Activated CD4-positive, CD25-positive, alpha-beta regulatory T cell treated with anti-CD3 and anti-CD28 coated beads, Interleukin-2, amount 50 U/mL, for 24 hours (primary cell): ENCODE data around the gene GABRD.
"Not testable (repeated sequence)": the region's sequence is repeated elsewhere in the genome, so short reads cannot be mapped to it uniquely, and the experiment has no call there.

Source experiments
- ATAC-seq, 2 donors: fragments of 150-1000 bp; cut with Tn5 transposase; one replicate each; pipeline ENCODE4 v1.10.0; 2021; ENCODE audit warnings: mild to moderate bottlenecking in 1 of 2, moderate library complexity in 1 of 2

GABRD gene

GRCh38 chr1:2019172-2019543 is at the start of gene GABRD:
TSS of gene GABRD (plus strand) at chr1:2019345. CDS start at chr1:2019424, 79 bp downstream.
- peak; percentile 33 to 53 for ATAC-seq

GRCh38 chr1:1969505-1969900 is 49.6 kb upstream of the GABRD start:
- no peak for ATAC-seq

- ATAC-seq = no peak
These were observed 49.0 kb upstream of the GABRD start for GRCh38 chr1:1969953-1970716.

DNA sequence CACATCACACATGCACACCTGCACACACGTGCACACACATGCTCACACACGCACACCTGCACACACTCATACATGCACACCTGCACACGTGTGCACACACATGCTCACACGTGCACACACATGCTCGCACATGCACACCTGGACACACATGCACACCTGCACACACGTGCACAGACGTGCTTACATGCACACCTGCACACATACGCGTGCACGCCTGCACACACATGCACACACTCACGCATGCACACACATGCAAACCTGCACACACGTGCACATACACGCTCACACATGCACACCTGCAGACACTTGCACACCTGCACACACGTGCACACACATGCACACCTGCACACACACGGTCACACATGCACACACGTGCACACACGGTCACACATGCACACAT is 48.1 kb upstream of the GABRD start:
- ATAC-seq = no peak

DNA sequence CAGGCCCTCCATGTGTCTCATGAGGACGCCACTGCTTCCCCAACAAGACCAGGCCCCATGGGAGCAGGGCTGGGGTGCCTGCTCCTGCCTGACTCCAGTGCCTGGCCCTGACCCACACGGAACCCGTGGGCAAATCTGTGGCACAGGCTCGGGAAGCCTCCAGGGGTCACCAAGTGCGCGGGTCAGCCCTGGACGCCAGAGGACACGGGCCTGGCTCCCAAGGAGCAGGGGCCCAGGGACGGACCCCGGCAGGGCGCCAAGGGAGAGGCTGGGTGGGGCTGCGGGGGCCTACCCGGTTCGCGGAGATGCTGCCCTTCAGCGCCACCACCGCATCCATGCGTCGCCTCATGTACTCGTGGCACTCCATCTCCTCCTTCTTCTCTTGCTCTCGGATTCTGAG is 47.5 kb upstream of the GABRD start:
- no peak for ATAC-seq

- ATAC-seq = no peak
These were observed 46.0 kb upstream of the GABRD start for GRCh38 chr1:1972976-1973715.

DNA sequence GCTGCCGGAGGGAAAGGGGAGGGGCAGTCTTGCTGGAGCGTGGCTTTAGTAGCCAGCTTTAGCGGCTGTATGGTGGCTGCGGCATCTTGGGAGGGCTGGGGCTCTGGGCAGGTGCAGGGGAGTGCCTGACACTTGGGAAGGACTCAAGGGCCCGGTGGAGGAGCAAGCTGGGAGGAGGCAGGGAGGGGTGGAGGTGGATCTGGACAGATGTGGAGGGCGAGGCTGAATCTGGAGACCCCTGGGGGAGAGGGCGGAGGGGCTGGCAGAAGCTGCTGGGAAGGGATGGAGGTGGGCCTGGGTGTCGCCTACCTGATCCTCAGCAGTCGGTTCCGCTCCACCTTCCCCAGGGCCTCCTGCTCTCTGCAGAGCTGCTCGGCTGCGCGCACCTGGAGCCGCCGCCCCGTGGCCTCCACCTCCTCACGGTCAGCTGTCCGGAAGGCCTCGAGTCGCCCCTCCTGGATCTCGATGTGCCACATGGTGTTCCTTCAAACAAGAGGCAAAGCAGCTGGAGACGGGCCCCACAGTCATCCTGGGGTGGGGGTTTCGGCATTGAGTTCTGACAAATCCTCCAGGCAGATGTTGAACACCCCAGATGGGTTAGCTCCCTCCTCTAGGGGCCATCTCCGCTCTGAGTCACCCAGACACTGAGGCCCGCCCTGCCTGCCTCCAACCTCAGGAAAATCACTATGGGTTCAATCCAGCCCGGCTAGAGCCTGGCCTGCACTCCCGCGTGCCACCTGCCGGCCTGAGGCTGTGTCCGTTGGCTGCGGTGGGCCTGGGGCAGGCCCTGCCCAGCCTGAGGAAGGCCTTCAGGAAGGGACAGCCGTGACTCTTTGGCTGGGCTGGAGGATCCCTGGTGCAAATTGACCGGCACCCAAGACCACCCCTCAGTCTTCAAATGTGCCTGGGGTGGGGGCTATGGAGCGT is 45.2 kb upstream of the GABRD start:
- no peak for ATAC-seq

DNA sequence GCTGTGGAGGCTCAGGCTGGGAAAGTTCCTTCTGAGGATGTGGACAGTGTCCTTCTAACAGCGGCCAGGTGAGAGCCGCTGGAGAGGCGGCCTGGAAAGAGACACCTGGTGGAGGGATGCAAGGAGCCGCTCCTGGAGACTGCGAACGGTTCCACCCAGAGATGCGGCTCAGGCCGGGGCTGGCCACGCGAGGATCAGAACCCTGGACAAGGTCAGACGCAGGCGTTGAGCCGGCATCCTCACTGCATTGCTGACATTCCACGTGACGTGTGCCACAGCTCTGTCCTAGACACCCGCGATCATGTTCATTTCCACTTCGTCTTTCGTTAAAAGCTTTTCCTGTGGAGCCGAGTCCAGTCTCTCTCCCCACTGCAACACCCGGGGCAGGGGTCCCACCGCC is 44.3 kb upstream of the GABRD start:
- ATAC-seq = no peak

GRCh38 chr1:1975535-1975934 is 43.6 kb upstream of the GABRD start:
- no peak for ATAC-seq

GRCh38 chr1:1976031-1976430 is 43.1 kb upstream of the GABRD start:
- ATAC-seq = no peak

DNA sequence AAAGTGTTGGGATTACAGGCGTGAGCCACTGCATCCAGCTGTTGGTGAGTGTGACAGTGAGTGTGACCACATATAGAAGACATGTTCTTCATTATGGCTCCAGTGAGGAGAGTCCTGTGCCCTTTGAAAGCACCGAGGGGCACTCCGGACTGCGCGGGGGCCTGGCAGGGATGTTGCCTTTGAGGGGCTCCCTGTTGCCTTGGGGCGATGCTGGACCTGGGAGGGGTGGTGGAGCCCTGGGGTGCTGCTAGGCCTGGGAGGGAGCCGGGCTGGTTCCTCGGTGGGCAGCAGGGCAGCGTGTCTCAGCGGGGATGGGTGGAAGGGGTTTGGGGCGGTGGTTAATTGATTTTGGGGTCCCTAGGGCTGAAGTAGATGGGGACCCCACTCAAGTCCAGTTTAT is 41.0 kb upstream of the GABRD start:
- ATAC-seq = no peak

DNA sequence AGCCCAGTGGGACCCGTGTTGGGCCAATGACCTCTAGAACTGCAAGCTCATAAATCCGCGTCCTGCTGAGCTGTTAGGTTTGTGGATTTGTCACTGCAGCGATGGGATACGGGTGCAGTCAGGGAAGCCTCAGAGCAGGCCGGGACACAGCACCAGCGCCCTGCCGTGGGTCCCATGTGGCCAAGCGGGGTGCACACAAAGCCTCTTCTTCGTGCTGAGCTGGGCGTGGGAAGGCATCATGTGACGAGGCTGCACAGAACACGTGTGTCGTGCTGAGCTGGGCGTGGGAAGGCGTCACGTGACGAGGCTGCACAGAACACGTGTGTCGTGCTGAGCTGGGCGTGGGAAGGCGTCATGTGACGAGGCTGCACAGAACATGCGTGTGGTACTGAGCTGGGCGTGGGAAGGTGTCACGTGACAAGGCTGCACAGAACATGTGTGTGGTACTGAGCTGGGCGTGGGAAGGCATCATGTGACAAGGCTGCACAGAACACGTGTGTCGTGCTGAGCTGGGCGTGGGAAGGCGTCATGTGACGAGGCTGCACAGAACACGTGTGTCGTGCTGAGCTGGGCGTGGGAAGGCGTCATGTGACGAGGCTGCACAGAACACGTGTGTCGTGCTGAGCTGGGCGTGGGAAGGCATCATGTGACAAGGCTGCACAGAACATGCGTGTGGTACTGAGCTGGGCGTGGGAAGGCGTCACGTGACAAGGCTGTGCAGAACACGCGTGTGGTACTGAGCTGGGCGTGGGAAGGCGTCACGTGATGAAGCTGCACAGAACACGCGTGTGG is 40.3 kb upstream of the GABRD start:
- ATAC-seq = not testable (repeated sequence)

DNA sequence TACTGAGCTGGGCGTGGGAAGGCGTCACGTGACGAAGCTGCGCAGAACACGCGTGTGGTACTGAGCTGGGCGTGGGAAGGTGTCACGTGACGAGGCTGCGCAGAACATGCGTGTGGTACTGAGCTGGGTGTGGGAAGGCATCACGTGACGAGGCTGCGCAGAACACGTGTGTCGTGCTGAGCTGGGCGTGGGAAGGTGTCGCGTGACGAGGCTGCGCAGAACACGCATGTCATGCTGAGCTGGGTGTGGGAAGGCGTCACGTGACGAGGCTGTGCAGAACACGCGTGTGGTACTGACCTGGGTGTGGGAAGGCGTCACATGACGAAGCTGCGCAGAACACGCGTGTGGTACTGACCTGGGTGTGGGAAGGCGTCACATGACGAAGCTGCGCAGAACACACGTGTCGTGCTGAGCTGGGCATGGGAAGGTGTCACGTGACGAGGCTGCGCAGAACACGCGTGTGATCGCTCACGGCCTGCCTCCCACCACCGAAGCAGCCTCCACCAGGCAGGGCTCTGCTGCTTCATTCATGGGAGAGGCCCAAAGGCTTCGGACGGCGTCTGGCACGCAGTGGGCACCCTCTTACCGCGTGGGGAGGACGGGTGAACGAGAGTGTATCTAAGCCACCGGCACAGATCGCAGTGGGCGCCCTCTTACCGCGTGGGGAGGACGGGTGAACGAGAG is 39.5 kb upstream of the GABRD start:
- ATAC-seq = no peak

DNA sequence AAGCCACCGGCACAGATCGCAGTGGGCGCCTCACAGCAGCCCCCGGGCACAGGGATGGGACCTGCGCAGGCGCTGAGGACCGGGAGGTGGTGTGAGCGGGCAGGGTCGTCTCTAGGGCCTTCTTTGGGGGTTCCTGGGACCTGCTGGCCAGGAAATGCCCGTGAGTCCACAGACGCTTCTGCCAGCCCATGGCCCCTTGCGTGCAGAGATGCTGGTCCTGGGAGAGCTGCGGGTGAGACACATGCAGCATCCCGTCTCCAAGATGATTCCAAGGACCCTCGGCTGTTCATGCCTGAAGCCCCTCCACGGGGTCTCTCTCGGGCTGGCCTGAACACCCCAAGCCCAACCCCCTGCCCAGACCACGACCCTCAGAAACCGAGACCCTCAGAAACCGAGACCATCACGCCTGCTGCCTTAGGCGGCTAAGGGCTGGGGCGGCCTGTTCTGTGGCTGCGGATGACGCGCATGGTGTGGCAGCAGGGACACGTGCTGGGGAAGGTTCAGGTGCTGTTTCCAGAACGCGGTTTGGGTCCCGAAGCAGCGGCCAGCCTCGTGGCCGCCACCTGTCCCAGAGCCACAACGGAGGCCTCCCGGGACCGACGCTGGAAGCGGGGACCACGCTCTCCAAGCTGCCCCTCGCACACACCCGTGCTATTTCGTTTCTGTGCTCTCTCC is 38.5 kb upstream of the GABRD start:
- ATAC-seq = no peak

DNA sequence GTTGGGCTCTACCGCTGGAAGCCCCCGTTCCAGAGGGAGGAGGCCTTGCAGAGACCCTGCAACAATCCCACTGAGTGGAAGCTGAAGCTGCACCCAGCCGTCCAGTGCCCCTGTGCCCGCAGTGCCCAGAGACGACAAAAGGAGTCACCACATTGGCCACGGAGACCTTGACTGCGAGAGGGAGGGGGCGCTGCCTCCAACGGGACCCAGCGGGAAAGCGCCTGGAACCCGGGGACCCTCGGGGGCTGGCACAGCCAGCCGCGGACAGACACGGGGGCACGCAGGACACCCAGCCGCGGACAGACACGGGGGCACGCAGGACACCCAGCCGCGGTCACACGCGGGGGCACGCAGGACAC is 38.0 kb upstream of the GABRD start:
- ATAC-seq = no peak

DNA sequence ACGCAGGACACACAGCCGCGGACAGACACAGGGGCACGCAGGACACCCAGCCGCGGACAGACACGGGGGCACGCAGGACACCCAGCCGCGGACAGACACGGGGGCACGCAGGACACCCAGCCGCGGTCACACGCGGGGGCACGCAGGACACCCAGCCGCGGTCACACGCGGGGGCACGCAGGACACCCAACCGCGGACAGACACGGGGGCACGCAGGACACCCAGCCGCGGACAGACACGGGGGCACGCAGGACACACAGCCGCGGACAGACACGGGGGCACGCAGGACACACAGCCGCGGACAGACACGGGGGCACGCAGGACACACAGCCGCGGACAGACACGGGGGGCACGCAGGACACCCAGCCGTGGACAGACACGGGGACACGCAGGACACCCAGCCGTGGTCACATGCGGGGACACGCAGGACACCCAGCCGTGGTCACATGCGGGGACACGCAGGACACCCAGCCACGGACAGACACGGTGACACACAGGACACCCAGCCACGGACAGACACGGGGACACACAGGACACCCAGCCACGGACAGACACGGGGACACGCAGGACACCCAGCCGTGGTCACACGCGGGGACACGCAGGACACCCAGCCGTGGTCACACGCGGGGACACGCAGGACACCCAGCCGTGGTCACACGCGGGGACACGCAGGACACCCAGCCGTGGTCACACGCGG is 37.4 kb upstream of the GABRD start:
- not testable (repeated sequence) for ATAC-seq

DNA sequence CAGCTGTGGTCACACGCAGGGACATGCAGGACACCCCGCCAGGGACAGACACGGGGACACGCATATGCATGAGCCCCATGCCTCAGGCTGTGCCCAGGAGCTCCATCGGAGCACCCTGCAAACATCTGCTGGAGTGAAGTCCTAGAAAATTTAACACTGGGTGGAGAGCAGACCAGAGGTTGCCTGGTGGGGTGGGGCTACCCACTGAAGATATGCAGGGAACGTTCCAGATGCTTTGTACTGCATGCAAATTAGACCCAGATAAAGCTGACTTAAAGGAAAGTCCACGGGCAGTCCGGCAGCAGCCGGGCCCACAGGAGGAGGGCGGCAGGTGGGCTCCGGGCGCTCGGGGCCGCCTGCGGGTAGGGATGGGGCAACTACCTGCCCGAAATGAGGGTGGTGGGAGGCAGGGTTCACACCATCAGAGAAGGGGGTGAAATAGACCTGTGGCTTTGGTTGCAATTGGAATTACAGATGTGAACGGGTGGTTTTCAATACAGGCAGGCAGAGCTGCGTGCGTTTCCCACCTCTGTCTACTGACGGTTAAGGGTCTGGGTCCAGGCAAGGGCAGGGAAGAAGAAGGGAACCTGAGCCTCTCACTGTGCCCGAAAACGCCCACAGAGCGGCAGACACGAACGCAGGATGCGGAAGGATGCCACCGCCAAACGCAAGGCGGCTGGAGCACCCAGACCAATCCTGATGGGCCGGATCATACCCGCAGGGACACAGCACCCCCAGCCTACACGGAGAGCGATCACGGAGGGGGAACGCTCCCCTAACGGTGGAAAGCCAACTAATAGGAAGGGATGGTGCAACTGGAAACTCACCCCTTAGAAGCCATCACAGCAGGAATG is 36.5 kb upstream of the GABRD start:
- ATAC-seq = no peak

GRCh38 chr1:1984560-1985070 is 34.5 kb upstream of the GABRD start:
- no peak for ATAC-seq

DNA sequence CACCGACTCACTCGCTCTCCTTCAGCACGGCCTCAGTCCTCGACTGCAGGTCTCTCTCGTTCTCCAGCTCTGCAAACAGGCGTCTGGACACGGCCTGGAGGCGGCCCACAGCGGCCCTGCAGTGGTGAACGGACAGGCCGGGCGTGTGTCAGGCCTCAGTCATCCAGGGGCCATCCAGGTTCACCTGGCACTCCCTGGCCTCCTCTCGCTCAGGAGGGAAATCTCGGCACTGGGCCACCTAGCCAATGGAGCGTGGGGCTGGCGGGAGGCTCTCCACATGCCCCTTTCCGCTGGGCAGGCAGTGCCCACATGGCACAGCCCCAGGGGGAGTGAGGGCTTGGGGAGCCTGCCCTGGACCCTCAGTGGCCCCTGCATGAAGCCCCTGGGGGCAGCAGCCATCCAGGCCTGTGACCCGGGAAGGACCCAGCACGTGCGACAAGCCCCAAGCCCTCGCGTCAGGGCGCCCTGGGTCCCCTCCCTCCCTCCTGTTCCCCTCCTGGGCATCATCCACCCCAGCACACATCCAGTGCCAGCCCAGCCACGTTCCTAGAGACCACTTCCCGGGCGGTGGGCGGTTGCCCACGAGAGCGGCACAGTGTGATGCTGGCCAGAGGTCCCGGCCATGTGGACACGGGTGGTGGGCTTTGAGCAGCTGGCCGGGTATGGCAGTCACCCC is 33.6 kb upstream of the GABRD start:
- ATAC-seq = no peak
